ENCODE measurements around the gene MAPKAPK2. TPM values are rescaled to one million over a fixed set of nuclear protein-coding genes. Genes with fewer than 3 reads are reported as not detected.
A peak's percentile ranks its signal among the peaks of the same experiment; 100 is the strongest.

Gene MAPKAPK2
- total RNA-seq, 1 donor from 2014 or later: 214 TPM

DNA sequence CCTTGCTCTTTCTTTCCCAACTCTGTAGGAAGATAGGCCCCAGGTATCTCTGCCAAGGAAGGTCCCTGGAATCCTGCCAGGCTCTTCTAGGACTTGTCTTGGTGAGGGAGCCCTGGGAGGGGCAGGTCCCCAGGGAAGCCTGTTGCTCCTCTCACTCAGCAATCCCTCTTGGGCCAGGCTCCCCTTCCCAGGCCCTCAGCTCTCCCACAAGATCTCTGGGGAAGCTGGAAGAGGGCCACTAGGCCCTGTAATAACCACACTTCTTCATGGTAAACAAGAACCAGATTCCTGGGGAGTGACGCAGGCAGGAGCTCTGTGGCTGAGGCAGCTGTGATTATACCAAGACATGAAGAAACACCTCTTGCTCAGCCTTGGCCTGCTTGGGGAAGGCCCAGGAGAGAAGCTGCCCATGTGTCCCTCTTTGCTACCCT is 9.9 kb upstream of the MAPKAPK2 start:
- DNase-seq (ENCODE audit: missing footprints): no peak
- peak; percentile 26 for ATAC-seq
- intact Hi-C loops (cut with DNase I): no loop called here

DNA sequence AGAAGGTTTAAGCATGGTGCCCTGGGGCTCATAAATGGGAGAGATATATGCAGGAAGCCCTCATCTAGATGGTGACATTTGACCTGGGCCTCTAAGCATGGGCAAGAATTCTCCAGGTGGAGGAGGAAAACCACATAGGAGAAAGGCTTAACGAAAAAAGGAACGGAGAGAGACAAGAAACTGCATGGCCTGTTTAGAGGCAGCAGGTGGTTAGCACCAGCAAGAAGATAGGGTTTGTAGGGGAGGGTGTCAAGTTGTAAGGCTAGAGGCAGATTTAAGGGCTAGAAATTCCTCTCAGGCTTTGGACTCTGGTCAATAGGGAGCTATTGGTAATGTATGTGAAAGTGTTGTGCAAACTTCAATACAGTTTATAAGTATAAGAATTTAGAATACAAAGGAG is 8.2 kb upstream of the MAPKAPK2 start:
- intact Hi-C loops (cut with DNase I): no loop called here
- DNase-seq (ENCODE audit: missing footprints) (no peak), ATAC-seq (no peak)

DNA sequence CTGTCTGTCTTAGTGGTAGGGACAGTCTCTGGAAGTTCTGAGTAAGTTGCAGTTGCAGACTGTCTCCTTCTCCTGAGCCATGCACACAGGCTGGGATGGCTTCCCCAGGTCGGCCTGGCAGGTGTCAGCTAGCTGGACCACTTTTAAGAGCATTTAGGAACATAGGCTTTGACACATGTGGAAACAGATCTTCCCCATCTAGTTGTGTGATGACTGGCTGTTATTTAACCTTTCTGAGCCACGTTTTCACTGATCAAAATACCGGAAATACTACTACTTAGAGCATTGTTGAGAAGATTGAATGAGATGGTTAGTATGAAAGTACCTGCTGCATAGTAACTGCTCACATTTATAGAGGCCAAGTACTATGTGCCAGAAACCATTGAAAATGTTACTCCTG is 6.2 kb upstream of the MAPKAPK2 start:
- DNase-seq (ENCODE audit: missing footprints): no peak
- intact Hi-C loops (cut with DNase I): no loop called here
- ATAC-seq: no peak

DNA sequence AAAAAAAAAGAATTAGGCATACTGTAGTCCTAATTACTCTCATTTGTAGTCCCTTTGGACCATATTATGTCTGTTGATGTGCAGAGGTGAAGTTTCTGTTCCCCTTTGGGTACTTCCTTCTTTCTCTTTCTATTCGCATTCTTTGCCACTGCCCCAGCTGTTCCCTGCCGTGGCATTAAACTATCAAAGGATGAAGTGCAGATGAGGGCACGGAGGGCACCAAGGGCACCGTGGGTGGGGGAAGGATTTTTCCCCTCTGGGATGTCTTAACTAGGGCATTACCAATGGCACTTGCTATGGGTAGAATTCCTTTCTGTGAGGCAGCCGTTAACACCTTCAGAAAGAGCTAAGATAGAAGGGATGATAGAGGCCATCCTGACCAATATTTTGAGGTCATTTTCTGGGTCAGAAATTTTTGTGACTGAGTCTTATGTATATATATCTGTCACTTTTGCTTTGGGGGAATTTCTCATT is 4.9 kb upstream of the MAPKAPK2 start:
- intact Hi-C loops (cut with DNase I): no loop called here
- no peak for ATAC-seq

DNA sequence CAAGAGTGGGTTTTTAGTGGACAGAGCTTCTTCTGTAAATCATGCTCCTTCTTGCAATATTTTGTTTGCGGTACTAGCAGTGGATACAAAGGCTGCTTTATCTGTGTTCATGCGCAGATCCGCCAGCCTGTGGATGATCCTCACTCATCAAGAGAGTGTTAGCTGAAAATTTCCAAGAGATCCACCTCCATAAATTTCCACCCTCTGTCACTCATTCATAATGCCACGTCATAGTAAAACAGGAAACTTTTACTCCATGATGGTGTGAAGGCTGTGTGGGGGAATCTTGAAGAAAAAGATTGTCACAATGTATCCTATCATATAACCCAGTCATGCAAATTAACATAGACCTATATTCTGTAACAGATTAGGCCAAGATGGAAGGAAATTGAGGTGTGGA is 4.4 kb upstream of the MAPKAPK2 start:
- intact Hi-C loops (cut with DNase I): no loop called here
- DNase-seq (ENCODE audit: missing footprints) (no peak), ATAC-seq (no peak)

More for the DNA sequence above, 4.9 kb upstream of the MAPKAPK2 start:
- DNase-seq (ENCODE audit: missing footprints): no peak

DNA sequence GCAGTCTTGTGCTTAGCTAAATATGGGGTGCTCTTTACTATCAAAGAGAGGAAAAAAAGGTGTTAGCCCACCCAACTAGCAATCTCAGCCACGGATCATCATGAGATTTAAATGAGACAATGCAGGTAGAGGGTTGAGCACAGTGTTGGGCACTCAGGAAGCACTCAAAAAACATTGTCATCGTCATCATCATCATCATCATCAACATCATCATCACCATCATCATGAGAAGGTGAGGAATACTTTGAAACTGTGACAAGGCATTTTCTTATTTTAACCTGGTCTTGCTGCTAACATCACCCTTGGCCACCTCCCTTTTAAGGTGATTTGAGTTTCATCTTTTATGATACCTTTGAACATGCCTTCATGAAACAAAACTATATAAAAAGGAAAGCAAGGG is 3.3 kb upstream of the MAPKAPK2 start:
- DNase-seq (ENCODE audit: missing footprints): no peak
- ATAC-seq: no peak
- intact Hi-C loops (cut with DNase I): no loop called here

DNA sequence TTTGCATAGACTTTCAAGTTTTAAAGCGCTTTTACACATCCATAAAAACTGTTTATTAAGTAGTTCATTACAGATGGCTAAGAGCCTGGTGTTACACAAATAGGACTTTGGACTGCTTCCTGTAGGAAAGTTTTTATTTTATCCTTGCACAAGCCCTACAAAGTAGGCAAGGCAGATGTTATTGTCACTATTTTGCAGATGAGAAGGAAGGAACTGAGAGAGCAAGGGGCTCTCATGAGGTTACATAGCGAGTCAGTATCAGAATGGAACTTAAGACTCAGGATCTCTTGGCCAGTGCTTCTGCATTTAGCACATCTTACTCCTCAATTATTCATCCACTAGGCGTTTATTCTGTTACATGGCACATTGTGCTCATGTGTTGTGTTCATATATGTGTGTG is 2.6 kb upstream of the MAPKAPK2 start:
- intact Hi-C loops (cut with DNase I): no loop called here
- no peak for ATAC-seq

DNA sequence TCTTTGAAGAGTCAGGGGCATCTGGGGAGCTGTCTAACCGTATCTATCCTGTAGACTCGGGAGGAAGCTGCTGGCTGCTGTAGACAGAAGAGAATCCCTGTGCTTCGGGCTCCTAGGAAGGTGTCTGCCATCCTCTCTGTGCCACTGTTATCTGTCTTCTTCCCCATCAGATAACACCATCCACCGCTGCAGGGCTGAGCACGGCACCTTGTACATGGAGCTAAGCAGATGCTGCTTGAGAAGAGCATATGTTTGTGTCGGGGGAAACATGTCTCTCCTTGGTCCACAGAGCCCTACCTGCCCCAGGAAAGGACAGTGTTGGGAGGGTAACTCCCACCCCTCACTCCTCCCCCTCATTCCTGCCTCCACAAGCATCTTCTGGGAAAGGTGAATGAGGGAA is 1.4 kb upstream of the MAPKAPK2 start:
- DNase-seq (ENCODE audit: missing footprints) (no peak), ATAC-seq (no peak)
- intact Hi-C loops (cut with DNase I): no loop called here

More for the DNA sequence above, 2.6 kb upstream of the MAPKAPK2 start:
- no peak for DNase-seq (ENCODE audit: missing footprints)

DNA sequence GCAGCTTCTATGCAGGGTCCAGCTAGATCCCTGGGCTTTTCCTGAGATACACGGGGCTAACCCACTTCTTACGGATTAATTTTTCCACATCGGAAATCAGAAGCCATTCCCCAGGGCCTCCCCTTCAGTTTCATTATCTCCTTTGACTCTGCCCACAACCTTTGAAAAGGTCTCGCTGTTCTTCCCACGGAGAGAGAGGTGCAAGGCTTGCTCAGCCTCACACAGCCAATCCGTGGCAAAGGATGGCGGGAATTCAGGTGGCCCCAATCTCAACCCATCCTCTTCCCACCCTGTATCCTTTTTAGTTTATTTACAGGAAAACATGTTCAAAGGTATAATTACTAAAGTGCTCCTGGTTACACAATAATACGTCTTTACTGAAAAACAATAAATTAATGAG is 702 bp upstream of the MAPKAPK2 start:
- ATAC-seq (no peak), DNase-seq (ENCODE audit: missing footprints) (no peak)
- intact Hi-C loops (cut with DNase I): no loop called here

DNA sequence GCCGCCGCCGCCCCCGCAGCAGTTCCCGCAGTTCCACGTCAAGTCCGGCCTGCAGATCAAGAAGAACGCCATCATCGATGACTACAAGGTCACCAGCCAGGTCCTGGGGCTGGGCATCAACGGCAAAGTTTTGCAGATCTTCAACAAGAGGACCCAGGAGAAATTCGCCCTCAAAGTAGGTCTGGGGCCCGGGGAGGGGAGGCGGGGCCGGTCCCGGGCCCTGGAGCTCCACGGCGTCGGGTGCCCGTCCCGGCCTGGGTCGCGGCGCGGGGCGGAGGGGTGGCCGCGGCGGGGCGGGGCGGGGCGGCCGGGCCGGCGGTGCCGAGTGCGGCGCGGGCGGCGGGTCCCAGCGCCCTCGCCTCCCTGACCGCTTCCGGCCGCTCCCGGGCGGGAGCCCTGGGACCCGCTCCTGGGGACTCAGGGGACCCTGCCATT is 646 bp downstream of the MAPKAPK2 start:
- intact Hi-C loops (cut with DNase I): no loop called here
- DNase-seq (ENCODE audit: missing footprints): no peak

DNA sequence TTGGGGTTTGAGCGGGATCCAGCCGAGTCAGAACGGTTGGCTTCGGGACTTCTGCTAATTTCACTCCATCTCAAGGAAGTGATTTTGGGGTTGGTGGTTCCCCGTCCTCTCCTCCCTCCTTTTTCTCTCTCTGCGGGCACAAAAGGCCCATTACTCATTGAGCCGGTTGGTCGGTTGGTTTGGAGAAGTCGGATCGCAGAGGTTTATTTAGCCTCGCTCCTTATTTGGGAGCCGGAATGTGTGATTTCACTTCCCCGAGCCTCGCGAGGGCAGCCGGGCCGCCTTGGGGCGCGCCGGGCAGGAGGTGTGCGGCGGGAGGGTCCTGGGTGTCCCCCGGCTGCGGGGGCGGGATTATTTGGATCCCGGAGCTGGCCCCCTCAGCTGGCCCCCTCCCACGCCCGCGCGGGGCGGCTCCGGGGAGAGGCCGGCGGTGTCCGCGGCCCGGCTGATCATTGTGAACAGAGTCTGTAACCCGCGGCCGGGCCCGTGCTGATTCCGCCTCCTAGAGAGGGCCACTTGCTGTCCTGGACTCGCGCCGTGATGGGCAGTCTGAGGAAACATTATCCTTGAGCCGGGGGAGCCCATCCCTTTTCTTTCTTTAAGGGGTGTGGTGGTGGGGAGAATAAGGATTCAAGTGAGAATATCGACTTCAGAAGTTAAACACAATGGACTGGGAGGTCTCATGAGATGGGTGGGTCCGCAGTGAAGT is 1.2 kb downstream of the MAPKAPK2 start:
- peak; percentile 60 for ATAC-seq
- peak; percentile 86 for DNase-seq (ENCODE audit: missing footprints)
- intact Hi-C loops (cut with DNase I): loop anchor here (2.0 kb wide), 1 partner anchor 27 kb away; no protein-coding TSS in a partner anchor

More for the DNA sequence above, 646 bp downstream of the MAPKAPK2 start:
- peak; percentile 21 for ATAC-seq

DNA sequence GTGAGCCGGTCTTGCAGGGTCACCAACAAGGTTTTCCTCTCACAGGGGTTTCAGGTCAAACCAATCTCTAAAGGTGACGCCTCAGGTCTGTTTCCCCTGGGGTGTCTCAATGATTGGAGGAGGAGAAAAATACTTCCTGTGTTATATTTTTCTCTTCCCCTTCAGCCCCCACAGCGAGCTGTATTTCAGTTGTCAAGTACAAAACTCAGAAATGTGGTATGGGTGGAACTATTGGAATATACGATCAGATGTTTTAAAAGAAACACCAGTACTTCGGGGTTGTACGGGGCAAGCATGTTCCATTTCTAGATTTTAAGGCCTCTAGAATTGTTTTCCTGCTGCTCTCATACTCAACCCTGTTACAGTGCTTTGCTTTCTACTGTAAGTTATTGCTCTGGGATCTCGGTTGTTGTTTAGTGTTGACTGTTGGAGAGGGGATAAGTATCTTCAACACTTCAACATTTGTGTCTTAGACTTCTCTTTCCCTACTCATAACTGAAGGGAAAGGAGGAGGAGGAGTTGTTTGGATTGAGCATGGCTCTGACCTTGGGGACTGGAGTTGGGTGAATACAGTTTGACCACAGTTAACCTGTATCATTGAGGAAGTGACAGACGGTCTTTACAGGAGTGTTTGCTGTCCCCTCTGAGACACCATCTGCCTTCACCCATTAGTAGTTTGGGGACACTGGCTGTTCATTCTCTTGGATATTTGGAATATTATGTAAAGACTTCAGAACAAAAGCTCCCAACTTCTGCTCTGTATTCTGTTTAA is 2.0 kb downstream of the MAPKAPK2 start:
- ATAC-seq: no peak
- intact Hi-C loops (cut with DNase I): loop anchor here (2.0 kb wide), 1 partner anchor 28 kb away; no protein-coding TSS in a partner anchor
- DNase-seq (ENCODE audit: missing footprints): no peak

DNA sequence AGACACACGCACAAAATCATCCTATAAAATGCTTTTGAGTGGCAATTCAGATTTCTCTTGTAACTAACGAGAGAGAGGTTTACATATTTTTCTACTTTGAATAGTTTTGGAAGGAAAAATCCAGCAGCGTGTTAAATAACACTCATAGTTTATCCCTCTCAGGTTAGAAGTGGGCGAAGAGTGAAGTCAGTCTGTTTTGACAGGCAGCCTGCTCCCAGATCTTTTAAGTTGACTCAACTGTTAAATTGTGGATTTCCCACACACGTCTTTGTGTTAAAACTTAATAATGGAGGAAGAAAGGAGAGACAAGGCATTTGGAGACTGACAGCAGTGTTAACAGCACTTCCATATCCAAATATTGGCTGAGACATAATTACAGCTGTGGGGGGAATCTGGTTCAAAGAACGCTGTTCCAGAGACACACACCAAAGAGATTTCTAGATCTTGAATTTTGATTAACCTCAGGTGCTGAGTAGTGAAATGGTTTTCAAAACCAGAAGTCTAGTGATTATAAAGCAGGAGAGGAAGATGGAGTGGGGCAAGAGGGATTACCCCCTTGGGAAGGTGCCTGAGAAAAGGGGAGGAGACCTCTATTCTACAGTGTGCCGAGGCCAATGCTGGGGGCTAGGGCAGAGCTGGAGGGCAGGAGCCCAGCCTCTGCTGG is 2.7 kb downstream of the MAPKAPK2 start:
- DNase-seq (ENCODE audit: missing footprints): no peak
- intact Hi-C loops (cut with DNase I): loop anchor here (2.0 kb wide), 1 partner anchor 29 kb away; no protein-coding TSS in a partner anchor
- no peak for ATAC-seq

DNA sequence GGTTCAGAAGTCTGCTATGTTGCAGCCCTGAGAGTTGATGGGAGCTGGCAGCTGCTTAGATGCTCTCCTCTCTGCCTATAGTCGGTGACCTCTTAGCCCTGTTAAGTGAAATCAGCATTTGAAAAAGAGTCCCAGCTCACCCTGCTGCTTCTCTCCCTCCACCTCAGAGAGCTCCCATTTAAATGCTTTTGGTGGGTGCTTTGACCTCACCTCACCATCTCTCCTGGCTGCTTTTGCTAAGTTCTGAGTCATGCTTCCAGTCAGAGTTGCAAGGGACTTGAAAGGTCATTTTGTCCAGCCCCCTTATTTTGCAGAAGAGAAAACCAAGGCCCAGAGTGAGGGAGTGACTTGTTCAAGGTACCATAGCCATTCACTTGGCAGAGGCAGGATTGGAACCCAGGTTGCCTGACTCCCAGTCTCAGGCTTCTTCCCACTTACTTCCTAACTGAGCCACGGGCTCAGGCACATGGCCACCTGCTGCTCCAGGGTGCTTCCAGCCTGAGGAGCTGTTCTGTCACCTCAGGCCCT is 3.3 kb downstream of the MAPKAPK2 start:
- DNase-seq (ENCODE audit: missing footprints): no peak
- no peak for ATAC-seq
- intact Hi-C loops (cut with DNase I): loop anchor here (2.0 kb wide), 1 partner anchor 29 kb away; no protein-coding TSS in a partner anchor

DNA sequence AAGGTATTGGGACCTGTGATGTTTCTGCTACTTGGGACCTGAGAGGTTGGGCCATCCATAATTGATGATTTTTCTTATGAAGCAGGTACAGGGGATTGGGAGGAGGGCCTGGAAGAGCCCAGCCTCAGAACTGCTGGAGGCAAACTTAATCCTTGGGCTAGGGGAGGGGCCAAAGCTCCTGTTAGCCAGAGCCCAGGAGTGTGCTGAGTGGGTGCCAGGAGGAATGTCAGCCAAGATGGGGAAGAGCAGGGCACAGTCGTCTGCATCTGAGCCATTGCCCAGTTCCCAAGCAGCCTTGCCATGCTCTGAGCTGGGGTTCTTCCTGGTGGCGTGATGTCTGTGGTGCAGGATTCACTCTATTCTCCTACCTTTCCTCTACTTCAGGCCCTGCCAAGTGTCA is 5.8 kb downstream of the MAPKAPK2 start:
- ATAC-seq (peak; percentile 24), DNase-seq (ENCODE audit: missing footprints) (peak; percentile 83)
- intact Hi-C loops (cut with DNase I): loop anchor here (10.0 kb wide), 1 partner anchor 1124 kb away; no protein-coding TSS in a partner anchor

DNA sequence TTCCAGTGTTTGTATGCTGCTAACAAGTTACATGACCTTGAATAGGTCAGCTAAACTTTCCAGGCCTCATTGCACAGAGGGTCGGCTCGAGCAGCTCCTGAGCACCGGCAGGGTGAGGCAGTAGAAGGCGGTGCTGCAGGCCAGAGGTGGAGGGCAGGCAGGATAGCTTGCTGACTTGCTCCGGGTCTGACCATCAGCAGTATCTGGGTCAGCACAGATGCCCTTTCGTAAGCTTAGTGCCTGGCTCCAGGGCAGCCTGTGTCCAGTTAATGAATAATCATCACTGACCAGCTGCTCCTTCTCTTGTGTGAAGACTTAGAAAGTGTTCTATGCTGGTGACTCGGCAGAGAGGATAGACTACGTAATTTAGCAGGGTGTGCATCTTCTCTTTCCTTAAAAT is 6.9 kb downstream of the MAPKAPK2 start:
- ATAC-seq (peak; percentile 24), DNase-seq (ENCODE audit: missing footprints) (no peak)
- intact Hi-C loops (cut with DNase I): loop anchor here (2.0 to 10.0 kb wide), 2 partner anchors 33 to 1123 kb away; no protein-coding TSS in a partner anchor

DNA sequence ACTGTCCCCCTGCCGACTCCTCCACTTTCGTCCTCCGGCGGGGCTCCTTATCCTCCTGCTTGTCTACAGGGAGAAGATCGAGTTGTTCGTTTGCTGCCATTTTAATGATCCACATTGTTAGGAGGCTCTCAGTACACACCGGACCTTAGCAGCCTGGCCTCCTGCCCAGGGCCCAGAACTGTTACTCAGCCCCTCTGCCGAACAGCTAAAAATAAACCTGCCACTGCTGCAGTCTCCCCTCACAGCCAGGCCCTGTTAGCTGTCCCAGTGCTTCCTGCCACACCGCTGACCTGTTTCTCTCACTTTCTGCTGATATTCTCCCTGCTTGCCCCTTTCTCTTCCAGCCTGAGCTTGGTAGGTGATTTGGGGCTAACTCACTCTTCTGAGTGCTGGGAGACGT is 8.3 kb downstream of the MAPKAPK2 start:
- ATAC-seq (peak; percentile 83), DNase-seq (ENCODE audit: missing footprints) (peak; percentile 87)
- intact Hi-C loops (cut with DNase I): loop anchor here (2.0 to 10.0 kb wide), 2 partner anchors 32 to 1122 kb away; no protein-coding TSS in a partner anchor

DNA sequence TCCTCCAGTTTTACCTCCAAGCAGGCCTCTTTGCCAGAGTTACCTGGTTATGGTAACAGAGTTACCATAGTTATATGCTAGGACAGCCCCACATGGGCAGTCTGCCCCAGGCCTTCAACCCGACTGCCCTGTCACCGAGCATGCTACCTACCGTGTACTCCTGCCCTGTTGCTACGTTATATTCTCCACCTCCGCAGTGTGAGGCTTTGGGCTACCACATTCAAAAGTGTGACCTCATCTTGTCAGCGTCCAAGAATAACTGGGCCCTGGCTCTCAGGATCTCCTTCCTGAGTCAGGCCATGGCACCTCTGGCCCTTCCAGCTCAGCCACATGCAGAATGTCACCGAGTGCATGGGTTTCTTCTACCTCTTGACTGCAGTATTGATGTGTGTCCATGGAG is 8.9 kb downstream of the MAPKAPK2 start:
- DNase-seq (ENCODE audit: missing footprints) (no peak), ATAC-seq (peak; percentile 45)
- intact Hi-C loops (cut with DNase I): loop anchor here (2.0 to 10.0 kb wide), 2 partner anchors 31 to 1121 kb away; no protein-coding TSS in a partner anchor

Data from Right ventricle myocardium inferior (tissue), 1 donor.